ENCODE data around the gene RAB30.
"Not testable (repeated sequence)": the region's sequence is repeated elsewhere in the genome, so short reads cannot be mapped to it uniquely, and the experiment has no call there.

The RAB30 gene

DNA sequence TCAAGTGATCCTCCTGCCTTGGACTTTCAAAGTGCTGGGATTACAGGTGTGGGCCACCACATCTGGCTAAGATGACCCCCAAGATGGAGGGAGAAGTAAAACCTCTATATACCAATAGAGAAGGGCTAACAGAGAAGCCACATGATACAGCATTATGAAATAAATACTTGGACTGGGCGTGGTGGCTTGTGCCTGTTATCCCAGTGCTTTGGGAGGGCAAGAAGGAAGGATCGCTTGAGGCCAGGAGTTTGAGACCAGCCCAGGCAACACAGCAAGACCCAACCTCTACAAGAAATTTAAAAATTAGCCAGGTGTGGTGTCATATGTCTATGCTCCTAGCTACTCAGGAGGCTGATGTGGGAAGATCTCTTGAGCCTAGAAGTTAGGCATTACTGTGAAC lies 61.7 kb downstream of the RAB30 start:
- no peak for DNase-seq (ENCODE audit: low read depth, low spot score)

DNA sequence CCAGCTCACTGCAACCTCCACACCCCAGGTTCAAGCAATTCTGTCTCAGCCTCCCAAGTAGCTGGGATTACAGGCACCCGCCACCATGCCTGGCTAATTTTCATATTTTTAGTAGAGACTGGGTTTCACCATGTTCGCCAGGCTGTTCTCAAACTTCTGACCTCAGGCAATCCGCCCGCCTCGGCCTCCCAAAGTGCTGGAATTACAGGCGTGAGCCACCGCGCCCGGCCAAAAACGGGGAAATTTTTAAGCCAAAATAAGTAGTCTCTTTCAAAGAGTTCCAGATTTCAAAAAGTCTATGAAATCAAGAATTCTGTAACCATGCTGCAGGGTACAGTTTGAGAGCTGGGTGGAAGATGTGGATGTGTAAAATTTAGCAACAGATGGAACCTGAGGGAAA lies 62.6 kb downstream of the RAB30 start:
- not testable (repeated sequence) for DNase-seq (ENCODE audit: low read depth, low spot score)

DNA sequence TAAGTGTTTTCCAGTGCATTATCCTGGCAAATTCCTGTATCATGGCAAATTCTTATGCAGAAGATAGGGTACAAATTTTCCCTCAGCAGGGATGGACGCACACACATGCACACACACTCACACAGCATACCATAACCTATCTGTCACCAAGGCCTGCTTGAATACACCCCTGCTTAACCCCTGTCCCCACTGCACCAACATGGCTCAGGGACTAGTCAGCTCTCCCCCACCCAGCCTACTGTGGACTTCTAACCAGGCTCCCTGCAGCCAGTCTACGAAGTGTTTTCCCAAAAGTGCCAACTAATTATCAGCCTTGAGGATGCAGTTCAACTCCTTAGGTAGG lies 63.1 kb downstream of the RAB30 start:
- no peak for DNase-seq (ENCODE audit: low read depth, low spot score)

DNA sequence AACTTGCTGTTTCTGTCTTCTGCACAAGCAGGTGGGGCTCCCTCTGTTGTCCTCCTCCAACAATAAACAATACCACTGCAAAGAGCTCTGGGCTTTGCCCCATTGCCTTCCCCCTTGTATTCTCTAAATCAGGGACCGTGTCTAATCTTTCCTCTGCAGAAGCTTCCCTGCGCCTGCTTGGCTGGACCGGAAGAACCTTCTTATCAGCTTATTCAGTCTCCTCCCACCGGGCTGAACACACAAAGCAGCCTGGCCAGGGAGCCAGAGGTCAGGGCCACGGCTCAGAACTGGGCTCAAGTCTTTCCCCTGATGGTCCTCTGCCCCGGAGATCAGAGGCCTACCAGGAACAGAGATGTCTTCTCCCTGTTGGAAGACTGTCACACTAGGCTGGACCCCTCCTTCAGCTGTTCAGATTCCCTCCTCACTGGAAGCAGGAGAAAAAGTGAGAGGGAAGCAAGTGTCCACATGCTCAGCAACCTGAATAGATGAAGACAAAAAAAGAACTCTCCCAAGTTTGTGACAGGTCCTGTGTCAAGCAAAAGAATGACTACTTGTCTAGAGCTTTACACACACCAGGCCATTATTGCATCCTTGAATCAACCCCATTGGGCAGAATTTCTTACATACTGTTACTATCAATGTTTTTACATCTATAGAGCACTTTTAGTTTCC lies 63.7 kb downstream of the RAB30 start:
- DNase-seq (ENCODE audit: low read depth, low spot score) = no peak

DNA sequence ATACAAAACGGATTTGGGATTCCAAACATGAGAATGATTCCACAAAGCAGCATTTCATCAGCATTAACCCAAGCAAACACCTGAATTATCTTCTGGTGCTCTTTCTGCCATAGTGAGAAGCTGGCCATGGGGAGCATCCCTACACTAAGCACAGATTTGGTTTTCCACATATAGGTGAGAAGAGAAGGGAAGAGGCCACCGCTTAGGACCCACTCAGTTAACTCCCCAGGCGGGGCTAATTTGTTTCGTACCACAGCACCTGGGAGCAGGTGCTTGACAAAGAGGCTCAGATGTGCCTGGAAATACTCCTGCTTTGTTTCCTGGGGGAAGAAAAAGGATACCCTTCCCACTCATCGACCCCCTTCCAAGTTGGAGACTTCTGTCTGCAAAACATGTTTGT lies 64.2 kb downstream of the RAB30 start:
- DNase-seq (ENCODE audit: low read depth, low spot score) = no peak

DNA sequence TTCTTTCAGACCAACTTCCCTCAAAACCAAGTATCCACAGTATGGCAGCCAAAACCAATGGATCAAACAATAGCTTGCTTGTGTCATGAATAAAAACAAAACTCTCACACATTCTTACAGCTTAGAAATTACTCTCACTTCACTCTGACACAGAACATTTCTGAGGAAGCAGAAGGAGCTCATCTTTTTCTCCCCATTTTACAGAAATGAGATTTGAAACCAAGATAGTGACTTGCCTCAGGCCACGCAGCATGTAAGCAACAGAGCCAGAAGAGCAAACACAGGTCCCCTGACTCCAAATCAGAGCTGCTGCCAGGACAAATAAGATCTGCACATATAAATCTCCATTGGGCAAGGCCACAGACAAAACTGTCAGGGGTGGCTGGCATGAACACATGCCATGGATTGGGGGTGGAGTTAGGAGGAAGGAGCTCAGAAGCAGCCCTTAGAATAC lies 64.8 kb downstream of the RAB30 start:
- no peak for DNase-seq (ENCODE audit: low read depth, low spot score)

DNA sequence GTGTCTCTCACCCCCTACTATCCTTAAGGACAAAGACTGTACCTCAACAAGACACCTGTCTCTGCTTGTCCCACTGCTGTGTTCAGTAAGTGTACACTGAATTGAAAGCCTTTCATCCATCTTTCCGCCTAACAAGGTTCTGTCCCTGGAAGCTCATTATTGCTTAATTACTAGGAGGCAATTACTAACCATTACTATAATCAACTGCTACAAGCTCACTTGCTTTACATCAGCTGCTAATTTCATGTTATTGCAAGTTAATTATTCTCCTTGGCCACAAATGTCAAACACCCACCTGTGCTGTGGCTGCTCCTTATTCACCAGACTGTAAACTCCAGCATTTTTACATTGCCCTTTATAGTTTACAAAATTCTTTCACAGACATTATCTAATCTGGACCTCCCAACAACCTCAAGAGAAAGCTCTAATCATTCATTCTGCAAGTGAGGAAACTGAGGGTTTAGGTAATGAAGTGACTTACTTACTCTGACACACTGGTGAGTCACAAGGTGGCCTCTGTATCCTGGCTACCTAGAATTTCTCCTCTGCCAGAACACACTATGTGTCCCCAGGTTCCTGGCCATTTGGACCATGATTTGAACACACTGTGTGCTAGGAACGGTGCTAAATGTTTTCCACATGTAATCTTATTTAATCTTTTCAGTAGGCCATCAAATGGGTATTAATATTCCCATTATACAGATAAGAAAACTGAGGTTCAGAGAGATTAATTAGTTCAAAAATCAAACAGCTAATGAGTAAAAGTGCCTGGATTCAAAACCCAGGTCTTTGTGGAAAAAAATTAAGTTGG lies 66.7 kb downstream of the RAB30 start:
- DNase-seq (ENCODE audit: low read depth, low spot score) = no peak

DNA sequence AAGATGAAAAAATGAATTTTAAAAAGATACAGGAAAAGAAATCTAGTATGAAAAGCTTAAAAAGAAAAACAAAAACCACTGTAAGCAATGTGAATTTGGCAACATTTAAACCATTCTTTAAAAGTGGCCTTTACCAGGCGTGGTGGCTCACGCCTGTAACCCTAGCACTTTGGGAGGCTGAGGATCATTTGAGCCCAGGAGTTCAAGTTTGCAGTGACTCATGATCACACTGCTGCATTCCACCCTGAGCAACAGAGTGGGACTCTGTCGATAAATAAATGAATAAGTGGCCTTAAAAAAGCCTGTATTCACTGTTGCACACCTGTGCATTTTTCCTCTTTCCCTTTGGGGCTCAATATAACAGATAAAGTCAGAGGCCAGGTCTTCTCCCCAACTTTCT lies 69.2 kb downstream of the RAB30 start:
- no peak for DNase-seq (ENCODE audit: low read depth, low spot score)

DNA sequence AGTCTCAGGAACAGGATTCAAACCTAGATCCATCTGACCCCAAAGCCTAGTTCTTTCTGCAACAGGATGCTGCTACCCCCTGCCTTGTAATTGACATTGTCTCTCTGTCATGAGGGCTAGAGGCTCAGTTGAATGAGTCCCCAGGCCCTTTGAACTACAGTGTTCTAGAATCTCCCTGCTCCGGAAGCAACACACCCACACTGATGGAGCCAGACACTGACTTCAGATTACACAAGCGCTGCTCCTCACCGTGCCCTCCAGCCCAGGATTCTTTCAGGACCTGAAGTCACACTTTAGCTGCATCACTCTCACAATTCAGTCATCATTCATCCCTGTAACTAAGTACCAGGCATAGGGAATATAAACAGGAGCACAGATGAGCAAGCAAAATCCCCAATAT lies 69.6 kb downstream of the RAB30 start:
- DNase-seq (ENCODE audit: low read depth, low spot score) = no peak

DNA sequence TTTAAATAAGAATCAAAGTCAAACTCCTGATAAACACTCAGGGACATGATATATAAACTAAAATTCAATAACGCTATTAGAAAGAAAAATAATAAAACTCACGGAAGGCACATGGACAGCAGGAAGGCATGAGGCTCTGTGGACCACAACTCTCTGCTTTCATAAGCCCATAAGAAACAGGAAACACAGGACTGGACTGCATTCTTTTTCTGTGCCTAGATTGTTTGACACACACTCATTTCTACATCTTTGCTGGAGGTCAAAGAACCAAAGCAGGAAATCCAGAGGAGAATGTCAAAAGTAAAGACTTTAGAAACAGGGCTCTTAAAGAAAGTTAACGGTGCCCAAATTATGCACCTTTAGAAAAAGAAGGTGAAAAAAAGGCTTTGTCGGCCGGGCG lies 71.3 kb downstream of the RAB30 start:
- DNase-seq (ENCODE audit: low read depth, low spot score) = no peak

DNA sequence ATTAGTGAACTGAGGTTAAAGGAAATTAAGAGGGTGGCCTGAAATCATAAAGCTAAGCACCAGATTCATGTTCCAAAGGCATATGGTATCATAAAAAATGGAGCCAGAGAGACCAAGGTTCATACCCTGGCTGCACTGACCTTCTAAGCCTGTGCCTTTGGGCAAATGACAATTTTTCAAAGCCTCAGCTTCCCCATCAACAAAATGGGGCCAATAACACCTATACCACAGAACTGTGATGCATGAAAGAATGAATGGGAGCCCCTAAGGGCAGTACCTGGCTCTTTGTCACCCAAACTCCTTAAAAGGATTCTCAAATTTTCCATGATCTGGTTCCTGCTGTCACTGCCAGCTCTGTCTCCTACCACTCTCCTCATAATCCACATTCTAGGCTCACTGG lies 72.5 kb downstream of the RAB30 start:
- DNase-seq (ENCODE audit: low read depth, low spot score) = no peak

DNA sequence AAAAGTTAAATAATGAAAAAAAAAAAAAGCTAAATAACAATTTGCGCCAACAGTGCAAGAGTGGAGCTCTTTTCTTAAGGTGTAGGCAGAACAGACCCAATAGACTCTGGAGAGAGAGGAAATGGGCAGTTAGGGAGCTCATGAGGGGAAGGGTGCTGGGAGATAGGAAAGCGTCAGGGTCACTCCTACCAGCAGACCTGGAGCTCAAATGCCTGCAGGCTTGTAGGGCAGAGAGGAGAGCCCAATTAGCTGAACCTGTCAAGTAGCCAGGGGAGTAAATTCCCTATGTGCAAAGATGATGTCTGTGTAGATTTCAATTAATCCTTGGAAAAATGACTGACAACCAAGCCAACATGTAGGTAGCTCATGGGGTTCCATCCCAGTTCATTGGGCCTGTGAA lies 73.0 kb downstream of the RAB30 start:
- no peak for DNase-seq (ENCODE audit: low read depth, low spot score)

DNA sequence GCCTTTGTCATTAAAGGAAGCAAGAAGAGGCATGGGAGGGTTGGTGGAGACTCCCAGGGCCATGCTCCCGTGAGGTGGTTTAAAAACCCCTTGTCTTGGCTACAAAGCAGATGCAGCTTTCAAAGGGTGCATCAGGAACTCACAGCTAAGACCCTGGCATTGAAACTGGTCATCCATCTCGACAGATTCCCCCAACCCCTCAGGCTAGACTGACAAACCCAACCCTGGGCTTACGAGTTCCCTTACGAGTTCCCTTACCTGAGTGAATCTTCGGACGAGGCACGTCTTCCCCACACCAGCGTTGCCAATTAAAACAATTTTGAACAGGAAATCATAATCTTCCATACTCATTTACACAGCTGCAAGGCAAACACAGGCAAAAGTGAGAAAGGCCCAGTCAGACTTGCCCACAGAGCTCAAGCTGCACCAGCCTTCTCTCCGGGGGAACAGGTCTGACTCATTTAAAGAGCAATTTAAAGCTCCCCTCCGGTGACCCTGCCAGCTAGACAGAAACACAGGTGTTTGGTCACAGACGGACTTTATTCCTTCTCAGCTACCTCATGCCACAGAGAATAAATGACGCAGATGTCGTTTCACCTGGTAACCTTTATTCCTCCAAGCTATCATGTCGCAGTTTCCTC lies 74.6 kb downstream of the RAB30 start:
- DNase-seq (ENCODE audit: low read depth, low spot score) = no peak

DNA sequence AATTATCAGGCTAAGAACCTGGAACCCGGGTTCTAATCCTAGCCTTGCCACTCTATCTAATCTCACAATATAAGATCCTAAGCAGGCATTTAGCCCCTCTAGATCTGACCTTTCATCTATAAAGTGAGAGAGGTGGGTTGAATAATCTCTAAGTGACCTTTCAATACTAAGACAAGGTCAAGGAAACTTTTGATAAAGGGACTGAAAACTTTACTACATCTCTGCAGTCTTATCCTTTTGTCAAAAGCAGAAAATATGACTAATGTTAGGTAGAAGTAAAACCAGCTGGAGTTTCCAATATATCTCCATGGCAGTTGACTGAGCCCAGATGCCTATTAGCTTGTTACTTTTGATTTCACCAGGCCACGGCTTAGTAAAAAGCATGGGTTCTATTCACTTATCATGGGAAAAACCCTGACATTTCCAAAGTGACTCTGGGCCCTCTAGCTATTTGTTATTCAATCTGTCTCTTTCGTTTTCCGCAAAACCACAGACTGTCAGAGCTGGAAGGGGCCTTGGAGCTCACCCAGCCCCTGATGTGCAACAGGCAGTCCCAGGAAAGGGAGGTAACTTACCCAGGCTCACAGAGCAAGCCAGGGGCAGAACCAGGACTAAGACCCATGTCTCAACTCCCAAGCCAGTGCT lies 75.8 kb downstream of the RAB30 start:
- DNase-seq (ENCODE audit: low read depth, low spot score) = no peak

DNA sequence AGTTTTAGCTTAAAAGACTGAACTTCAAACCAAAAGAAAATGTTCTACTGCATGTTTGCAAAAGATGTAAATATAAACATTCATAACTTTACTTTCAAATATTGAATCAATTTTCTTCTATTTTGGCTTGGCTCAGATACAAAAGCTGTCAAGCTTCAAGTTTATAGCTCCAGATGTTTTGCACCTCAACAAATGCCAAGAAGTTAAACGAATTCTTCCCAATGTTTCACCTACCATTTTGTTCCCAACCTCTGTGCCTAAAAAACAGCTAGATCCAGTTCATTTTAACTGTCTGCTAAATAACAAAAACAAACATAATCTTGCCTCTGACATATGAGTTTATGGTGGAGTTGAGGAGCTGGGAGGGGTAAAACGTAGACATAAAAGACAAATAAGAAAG lies 76.5 kb downstream of the RAB30 start:
- DNase-seq (ENCODE audit: low read depth, low spot score) = no peak

DNA sequence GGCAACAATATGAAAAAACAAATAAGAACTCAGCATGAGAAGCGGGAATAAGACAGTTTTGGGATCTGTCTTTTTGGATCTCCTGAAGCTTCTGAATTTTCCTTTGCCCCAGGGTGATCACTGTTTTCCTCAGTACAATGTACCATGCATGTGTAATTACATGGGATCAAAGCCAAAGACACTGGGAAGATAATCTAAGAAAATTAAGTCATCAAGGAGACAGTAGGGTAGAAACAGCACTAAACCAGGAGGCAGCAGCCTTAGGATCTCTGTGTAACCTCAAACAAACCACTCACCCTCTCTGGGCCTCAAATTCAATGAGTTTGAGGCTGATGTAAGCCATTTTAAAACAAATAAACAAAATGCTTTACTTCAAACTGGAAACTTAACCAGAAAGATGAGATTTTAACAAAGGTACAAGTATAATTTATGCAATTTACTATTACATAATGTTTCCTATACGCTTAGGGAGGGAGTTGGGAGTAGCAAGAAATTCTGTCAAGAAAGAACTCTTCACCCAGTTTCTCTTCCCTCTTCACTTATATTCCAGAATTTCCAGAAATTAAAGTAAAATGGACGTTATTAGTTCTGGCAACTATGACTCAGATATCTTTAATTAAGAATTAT lies 77.0 kb downstream of the RAB30 start:
- no peak for DNase-seq (ENCODE audit: low read depth, low spot score)

DNA sequence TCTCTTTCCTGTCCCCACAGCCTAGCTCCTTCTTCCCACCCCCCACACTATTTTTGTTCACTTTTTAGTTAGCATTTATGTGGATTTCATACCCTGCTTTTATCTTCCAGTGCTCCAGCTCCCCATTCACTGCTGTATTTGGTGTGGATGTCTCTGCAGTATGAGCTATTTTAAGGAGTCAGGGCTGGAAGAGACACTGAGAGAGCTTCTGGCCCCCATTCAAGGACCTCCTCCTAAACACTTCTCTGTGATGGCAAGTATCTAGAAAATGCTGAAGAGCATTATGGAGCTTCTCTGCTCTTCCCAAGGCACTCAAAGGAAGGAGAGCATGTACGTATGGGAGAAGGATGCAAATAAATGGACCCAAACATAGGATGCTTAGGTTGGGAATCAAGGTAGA lies 79.5 kb downstream of the RAB30 start:
- no peak for DNase-seq (ENCODE audit: low read depth, low spot score)

DNA sequence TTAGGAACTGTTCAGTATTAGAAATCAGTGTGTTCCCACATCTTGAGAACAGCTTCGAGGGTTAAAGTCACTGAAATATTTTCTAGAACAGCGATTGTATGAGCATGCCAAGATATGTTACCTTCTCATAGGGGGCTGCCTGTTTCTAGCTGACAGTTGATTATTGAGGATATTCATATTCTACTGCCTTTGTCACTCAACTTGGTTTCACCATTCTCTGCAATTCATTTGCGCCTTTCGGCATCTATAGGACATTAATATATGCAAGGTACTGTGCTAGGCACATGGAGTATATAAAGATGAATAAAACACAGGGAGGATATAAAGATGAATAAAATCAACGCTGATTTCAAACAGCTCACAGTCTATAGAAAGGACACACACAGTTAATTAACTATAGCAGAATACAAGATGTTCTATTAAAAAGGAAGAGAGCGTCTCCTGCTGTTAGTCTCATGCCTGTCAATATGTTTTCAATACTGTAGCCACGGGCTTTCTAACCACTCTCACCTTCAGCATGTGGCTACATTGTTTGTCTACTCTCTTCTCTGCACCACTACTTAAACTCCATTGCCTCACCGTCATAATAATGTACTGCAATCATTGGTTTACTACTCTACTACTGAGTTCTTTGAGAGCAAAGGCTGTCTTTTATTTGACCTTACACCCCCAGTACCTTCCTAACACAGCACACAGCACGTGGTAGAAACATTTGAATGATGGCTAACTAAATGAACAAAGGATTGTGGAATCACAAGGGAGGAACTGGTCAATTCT lies 81.9 kb downstream of the RAB30 start:
- DNase-seq (ENCODE audit: low read depth, low spot score) = no peak

DNA sequence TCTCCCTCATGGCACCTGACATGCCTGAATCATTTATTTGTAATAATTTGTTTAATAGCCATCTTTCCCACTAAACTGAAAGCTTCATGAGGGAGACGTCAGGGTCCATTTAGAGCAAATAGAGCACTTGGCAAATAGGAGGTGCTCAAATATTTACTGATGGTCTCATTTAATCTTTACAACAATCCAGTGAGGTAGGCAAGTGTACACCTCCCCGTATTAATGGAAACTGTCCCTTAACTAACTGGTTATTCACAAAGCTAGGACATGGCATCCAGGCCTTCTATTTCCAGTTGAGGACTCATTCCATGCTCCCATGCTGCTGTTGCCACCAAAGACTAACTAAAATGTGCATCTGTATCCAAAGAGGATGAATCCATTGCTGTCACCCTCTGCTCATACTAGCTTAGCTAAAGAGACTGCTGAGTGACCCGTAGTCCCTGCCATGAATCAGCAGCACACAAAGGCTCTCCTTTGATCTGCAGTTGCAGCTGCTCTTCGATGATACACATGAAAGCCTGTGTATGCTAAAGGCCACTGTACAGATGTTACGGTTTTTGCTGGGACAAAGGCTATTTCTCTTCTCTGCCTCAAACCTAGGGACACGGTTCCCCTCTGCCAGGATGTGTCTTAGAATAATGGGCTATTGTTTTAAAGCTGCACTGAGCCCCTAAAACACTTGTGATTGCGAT lies 82.6 kb downstream of the RAB30 start:
- DNase-seq (ENCODE audit: low read depth, low spot score) = no peak

DNA sequence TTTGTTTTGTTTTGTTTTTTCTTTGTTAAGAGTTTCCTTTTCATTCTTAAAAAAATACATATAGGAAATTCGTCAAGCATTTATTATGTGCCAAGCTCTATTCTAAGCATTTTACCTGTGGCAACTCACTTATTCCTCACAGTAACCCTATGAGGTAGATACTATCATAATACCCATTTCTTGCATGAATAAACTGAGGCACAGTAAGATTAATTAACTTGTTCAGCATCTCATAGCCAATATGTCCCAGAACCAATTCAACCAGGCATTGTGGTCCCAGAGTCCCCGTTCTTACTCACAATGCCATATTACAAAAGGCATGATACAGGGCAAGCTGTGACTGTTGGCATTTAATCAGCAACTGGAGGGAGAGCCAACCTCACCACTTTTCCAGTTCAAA lies 83.7 kb downstream of the RAB30 start:
- no peak for DNase-seq (ENCODE audit: low read depth, low spot score)

DNA sequence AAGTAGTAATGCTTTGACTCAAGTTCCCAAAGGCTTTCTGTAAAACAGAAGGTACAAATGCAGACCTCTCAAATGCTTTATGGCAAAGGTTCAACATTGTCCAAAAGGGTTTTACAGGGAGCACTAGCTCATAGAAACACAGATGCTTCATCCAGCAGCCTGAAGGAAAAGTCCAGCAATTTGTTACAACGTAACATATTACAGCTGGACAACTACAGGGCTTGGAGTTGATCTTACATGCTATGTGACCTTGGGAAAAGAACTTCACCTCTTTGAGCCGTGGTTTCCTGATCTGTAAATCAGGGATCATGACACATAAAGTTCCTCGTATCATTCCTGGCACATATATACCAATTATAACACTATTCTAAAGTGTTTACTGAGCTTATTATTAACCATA lies 85.3 kb downstream of the RAB30 start:
- no peak for DNase-seq (ENCODE audit: low read depth, low spot score)

Data from brain pericyte (primary cell).